GM19099 (cell line): ENCODE results near the gene RAB8B.

Source experiments
- POLR2A ChIP-seq: IDR thresholded peaks from 3 replicates; pipeline ENCODE4 v1.6.1; 2011; ENCODE audit warnings: low read depth; ENCODE audit not compliant: insufficient read length; ENCODE audit errors: extremely low read depth

RAB8B gene

GRCh38 chr15:63188926-63189871, at the start of gene RAB8B:
Gene RAB8B, plus strand, starts transcription at chr15:63189606. Its CDS starts 19 bp downstream, at chr15:63189625.
- TF ChIP-seq POLR2A = peak; percentile 80

- no peak for TF ChIP-seq POLR2A
Observed at GRCh38 chr15:63140936-63141335, 48.5 kb upstream of the RAB8B start.

GRCh38 chr15:63145426-63145825, 44.0 kb upstream of the RAB8B start:
- TF ChIP-seq POLR2A = no peak

GRCh38 chr15:63146684-63147083, 42.7 kb upstream of the RAB8B start:
- no peak for TF ChIP-seq POLR2A

- TF ChIP-seq POLR2A = no peak
Observed at GRCh38 chr15:63151665-63152064, 37.7 kb upstream of the RAB8B start.

- no peak for TF ChIP-seq POLR2A
Observed at GRCh38 chr15:63155486-63155885, 33.9 kb upstream of the RAB8B start.

GRCh38 chr15:63156086-63156710, 33.2 kb upstream of the RAB8B start:
- no peak for TF ChIP-seq POLR2A

GRCh38 chr15:63156755-63157117, 32.7 kb upstream of the RAB8B start:
- no peak for TF ChIP-seq POLR2A

- peak; percentile 97 for TF ChIP-seq POLR2A
Observed at GRCh38 chr15:63157118-63157843, 32.1 kb upstream of the RAB8B start, which contains the start of gene RPS27L. Gene RPS27L, minus strand, starts transcription at chr15:63157477. Its CDS starts 72 bp downstream, at chr15:63157405.

- no peak for TF ChIP-seq POLR2A
Observed at GRCh38 chr15:63157891-63158431, 31.4 kb upstream of the RAB8B start.

- TF ChIP-seq POLR2A = no peak
Observed at GRCh38 chr15:63160638-63161037, 28.8 kb upstream of the RAB8B start.

GRCh38 chr15:63163217-63163616, 26.2 kb upstream of the RAB8B start:
- TF ChIP-seq POLR2A = no peak

GRCh38 chr15:63165166-63165859, 24.1 kb upstream of the RAB8B start:
- no peak for TF ChIP-seq POLR2A

GRCh38 chr15:63166219-63166618, 23.2 kb upstream of the RAB8B start:
- no peak for TF ChIP-seq POLR2A

- TF ChIP-seq POLR2A = no peak
Observed at GRCh38 chr15:63169788-63170187, 19.6 kb upstream of the RAB8B start.

- no peak for TF ChIP-seq POLR2A
Observed at GRCh38 chr15:63172376-63172775, 17.0 kb upstream of the RAB8B start.
